ENCODE data around the gene COL27A1.

The COL27A1 gene

GRCh38 chr9:114132550-114132918, 22.8 kb upstream of the COL27A1 start:
- no peak for TF ChIP-seq BACH2 (CRISPR knock-in tag; IDR thresholded peaks at IDR 0.05; ENCODE audit: borderline replicate concordance)
- ATAC-seq, result no peak

DNA sequence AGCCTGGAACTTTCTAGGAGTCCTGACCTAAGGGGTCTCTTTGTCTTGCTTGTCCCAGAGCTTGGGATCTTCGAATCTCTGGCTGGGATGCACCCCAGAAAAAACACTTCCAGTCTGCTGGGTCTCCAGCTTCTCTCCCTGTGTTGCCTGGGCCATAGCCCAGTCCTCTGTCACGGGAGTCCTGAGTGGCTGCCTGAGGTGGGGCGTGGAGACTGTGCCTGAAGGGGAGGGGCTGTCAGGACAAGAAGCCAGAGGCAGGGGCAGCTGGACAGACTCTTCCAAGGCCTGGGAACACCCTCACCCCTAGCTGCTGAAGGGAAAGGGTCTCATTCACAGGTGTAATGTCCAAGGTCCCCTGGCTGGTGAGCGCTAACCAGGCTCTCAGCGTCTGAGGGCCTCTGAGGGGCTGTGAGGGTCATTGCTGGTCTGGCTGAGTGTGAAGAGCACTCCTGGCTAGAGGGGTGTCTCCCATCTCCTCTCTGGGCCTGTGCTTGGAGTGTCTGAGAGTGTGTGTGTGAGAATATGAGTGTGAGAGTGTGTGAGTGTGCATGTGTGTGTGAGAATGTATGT, 20.4 kb upstream of the COL27A1 start:
- ATAC-seq, result no peak
- TF ChIP-seq ZNF8 (CRISPR knock-in tag; IDR thresholded peaks at IDR 0.05) (no peak), CSDC2 (CRISPR knock-in tag; IDR thresholded peaks at IDR 0.05) (no peak), TOX (CRISPR knock-in tag; IDR thresholded peaks at IDR 0.05; ENCODE audit: borderline replicate concordance) (no peak), PATZ1 (CRISPR knock-in tag; IDR thresholded peaks at IDR 0.05; ENCODE audit: borderline replicate concordance) (no peak), SNAI2 (CRISPR knock-in tag; IDR thresholded peaks at IDR 0.05) (no peak), PPARA (CRISPR knock-in tag; IDR thresholded peaks at IDR 0.05; ENCODE audit: borderline replicate concordance) (no peak), GLIS3 (CRISPR knock-in tag; IDR thresholded peaks at IDR 0.05) (no peak), TCF4 (CRISPR knock-in tag; IDR thresholded peaks at IDR 0.05; ENCODE audit: borderline replicate concordance) (no peak), ARNTL (CRISPR knock-in tag; IDR thresholded peaks at IDR 0.05; ENCODE audit: borderline replicate concordance, low read depth) (no peak)
- TF ChIP-seq, protein P1, sequence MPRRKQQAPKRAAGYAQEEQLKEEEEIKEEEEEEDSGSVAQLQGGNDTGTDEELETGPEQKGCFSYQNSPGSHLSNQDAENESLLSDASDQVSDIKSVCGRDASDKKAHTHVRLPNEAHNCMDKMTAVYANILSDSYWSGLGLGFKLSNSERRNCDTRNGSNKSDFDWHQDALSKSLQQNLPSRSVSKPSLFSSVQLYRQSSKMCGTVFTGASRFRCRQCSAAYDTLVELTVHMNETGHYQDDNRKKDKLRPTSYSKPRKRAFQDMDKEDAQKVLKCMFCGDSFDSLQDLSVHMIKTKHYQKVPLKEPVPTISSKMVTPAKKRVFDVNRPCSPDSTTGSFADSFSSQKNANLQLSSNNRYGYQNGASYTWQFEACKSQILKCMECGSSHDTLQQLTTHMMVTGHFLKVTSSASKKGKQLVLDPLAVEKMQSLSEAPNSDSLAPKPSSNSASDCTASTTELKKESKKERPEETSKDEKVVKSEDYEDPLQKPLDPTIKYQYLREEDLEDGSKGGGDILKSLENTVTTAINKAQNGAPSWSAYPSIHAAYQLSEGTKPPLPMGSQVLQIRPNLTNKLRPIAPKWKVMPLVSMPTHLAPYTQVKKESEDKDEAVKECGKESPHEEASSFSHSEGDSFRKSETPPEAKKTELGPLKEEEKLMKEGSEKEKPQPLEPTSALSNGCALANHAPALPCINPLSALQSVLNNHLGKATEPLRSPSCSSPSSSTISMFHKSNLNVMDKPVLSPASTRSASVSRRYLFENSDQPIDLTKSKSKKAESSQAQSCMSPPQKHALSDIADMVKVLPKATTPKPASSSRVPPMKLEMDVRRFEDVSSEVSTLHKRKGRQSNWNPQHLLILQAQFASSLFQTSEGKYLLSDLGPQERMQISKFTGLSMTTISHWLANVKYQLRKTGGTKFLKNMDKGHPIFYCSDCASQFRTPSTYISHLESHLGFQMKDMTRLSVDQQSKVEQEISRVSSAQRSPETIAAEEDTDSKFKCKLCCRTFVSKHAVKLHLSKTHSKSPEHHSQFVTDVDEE (CRISPR knock-in tag; IDR thresholded peaks at IDR 0.05), result no peak

- ATAC-seq, result no peak
- no peak for TF ChIP-seq ZNF70 (CRISPR knock-in tag; IDR thresholded peaks at IDR 0.05)
- TF ChIP-seq TCF4 (CRISPR knock-in tag; IDR thresholded peaks at IDR 0.05; ENCODE audit: borderline replicate concordance), result no peak
- no peak for TF ChIP-seq RARB (CRISPR knock-in tag; IDR thresholded peaks at IDR 0.05)
- no peak for TF ChIP-seq ZFP3 (CRISPR knock-in tag; IDR thresholded peaks at IDR 0.05)
- no peak for TF ChIP-seq PATZ1 (CRISPR knock-in tag; IDR thresholded peaks at IDR 0.05; ENCODE audit: borderline replicate concordance)
- TF ChIP-seq TOX (CRISPR knock-in tag; IDR thresholded peaks at IDR 0.05; ENCODE audit: borderline replicate concordance), result no peak
- TF ChIP-seq ESRRG (CRISPR knock-in tag; IDR thresholded peaks at IDR 0.05), result no peak
- no peak for TF ChIP-seq ZNF565 (CRISPR knock-in tag; conservative IDR thresholded peaks at IDR 0.05; ENCODE audit: low read depth)
- TF ChIP-seq ARNTL (CRISPR knock-in tag; IDR thresholded peaks at IDR 0.05; ENCODE audit: borderline replicate concordance, low read depth), result no peak
- no peak for TF ChIP-seq CREB5 (CRISPR knock-in tag; IDR thresholded peaks at IDR 0.05; ENCODE audit: low read depth)
- TF ChIP-seq, protein P1 (CRISPR knock-in tag; IDR thresholded peaks at IDR 0.05), result no peak
- no peak for TF ChIP-seq ISL1 (CRISPR knock-in tag; IDR thresholded peaks at IDR 0.05)
- TF ChIP-seq CSDC2 (CRISPR knock-in tag; IDR thresholded peaks at IDR 0.05), result no peak
- TF ChIP-seq ZC3H10 (CRISPR knock-in tag; IDR thresholded peaks at IDR 0.05), result no peak
- no peak for TF ChIP-seq SNAI2 (CRISPR knock-in tag; IDR thresholded peaks at IDR 0.05)
- TF ChIP-seq GLIS3 (CRISPR knock-in tag; IDR thresholded peaks at IDR 0.05), result no peak
- TF ChIP-seq BACH2 (CRISPR knock-in tag; IDR thresholded peaks at IDR 0.05; ENCODE audit: borderline replicate concordance), result no peak
- no peak for TF ChIP-seq PPARA (CRISPR knock-in tag; IDR thresholded peaks at IDR 0.05; ENCODE audit: borderline replicate concordance)
- no peak for TF ChIP-seq ZNF8 (CRISPR knock-in tag; IDR thresholded peaks at IDR 0.05)
- TF ChIP-seq OSR1 (CRISPR knock-in tag; IDR thresholded peaks at IDR 0.05), result no peak
Observed at GRCh38 chr9:114137831-114138230, 17.5 kb upstream of the COL27A1 start.
